ENCODE measurements around the gene TRDN.
"Not testable (repeated sequence)": the region's sequence is repeated elsewhere in the genome, so short reads cannot be mapped to it uniquely, and the experiment has no call there.

Gene TRDN

GRCh38 chr6:123635144-123635543 is 1.6 kb downstream of the TRDN start:
- no peak for DNase-seq (ENCODE audit: low read depth in 3 of 3)

DNA sequence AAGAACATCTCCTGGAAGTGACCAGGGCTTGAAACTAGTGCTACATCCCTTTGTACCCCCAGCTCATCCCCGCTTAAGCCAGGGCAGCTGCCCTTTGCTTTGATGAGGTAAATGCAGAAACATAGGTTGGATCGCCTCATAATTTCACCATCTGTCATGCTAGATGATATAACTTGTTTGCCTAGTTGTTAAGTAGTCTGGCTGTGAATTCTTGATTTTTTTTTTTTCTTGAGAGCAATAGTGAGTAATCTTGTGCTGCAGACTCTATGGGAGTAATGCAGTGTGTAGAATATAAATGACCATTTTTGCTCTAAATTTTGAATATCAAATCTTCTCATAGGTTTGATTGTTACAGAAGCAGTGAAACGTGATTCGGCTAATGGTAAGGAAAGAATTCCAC is 4.1 kb downstream of the TRDN start:
- DNase-seq (ENCODE audit: low read depth in 3 of 3) = no peak

DNA sequence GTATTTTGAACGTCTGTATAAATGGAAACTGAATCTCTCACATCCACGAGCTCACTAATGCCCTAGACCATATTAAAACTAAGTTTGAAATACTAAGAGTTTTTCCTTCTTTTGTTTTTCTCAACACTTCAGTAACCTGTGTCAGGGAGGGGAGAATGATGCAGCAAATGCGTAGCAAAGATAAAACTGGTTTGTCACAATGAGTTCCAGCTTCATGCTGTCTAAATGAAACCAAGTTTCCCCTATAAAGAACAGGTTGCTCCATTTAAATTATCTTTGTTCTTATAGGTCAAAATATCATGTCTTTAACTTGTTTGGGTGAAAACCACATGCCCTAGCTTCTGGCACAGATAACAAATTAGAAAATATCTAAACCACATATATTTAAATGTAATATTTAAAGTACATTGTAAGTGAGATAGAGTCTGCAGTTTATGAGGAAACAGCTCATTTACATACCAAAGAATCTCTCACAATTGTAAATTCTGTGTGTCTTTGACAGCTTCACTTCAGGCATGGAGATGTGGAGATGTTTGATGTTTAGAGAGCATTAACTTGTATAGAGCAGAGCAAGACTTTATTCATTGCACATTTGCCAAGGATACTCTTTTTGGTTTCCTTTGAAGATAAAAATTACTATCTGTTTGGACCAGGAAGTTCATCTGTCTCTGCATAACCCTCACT is 7.3 kb downstream of the TRDN start:
- no peak for DNase-seq (ENCODE audit: low read depth in 3 of 3)

- DNase-seq (ENCODE audit: low read depth in 3 of 3) = no peak
Measured at GRCh38 chr6:123625696-123626095, 11.1 kb downstream of the TRDN start.

GRCh38 chr6:123622780-123623179 is 14.0 kb downstream of the TRDN start:
- no peak for DNase-seq (ENCODE audit: low read depth in 3 of 3)

- no peak for DNase-seq (ENCODE audit: low read depth in 3 of 3)
Measured at GRCh38 chr6:123619156-123619555, 17.6 kb downstream of the TRDN start.

GRCh38 chr6:123616942-123617341 is 19.8 kb downstream of the TRDN start:
- no peak for DNase-seq (ENCODE audit: low read depth in 3 of 3)

DNA sequence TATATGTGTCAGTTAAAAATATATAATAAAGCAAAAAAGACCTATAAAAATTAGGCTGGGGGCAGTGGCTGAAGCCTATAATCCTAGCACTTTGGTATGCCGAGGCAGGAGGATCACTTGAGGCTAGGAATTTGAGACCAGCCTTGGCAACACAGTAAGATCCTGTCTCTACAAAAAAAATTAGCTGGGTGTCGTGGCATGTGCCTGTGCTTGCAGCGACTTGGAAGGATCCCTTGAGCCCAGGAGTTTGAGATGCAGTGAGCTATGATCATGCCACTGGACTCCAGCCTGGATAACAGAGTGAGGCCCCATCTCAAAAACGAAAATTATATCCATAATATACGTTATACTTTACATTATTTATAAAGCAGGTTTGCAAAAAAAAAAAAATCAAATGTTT is 20.7 kb downstream of the TRDN start:
- no peak for DNase-seq (ENCODE audit: low read depth in 3 of 3)

- DNase-seq (ENCODE audit: low read depth in 3 of 3) = no peak
Measured at GRCh38 chr6:123610779-123611178, 26.0 kb downstream of the TRDN start.

DNA sequence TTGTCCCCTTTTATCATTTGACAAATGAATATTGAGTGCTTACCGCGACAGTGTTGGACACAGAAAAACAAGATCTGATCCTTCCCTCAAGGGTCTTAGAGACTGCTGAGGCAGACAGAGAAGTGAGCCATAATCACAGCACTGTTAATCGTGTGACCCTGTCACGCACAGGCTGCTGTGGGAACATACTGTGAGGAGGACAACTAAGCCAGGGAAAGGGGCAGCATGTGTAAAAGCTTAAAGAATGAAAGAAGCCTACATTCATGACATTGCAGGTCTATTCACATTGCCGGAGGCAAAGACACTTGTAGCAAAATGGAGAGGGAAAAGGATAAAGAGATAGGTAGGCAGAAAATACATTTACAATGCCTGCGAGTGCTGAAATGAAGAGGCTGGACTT is 32.7 kb downstream of the TRDN start:
- no peak for DNase-seq (ENCODE audit: low read depth in 3 of 3)

- DNase-seq (ENCODE audit: low read depth in 3 of 3) = no peak
Measured at GRCh38 chr6:123598011-123598410, 38.7 kb downstream of the TRDN start.

DNA sequence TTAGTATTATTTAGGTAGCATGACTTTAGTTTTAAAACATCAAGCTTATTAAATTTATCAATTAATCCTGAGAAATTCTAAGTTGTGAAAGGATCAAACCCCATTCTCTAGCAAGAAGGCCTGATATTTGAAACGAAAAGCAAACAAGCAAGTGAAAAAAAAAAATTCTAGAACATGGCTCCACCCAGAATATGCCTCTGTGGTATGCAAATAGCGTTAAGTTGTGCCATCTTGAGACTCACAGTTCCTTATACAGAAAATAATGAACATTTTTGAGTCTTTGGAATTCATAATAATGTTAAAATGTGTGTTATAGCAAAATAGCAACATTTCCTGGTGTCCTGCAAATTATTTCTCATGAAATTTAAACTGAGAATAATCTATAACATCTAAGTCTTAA is 42.0 kb downstream of the TRDN start:
- no peak for DNase-seq (ENCODE audit: low read depth in 3 of 3)

GRCh38 chr6:123592426-123592825 is 44.3 kb downstream of the TRDN start:
- DNase-seq (ENCODE audit: low read depth in 3 of 3) = no peak

DNA sequence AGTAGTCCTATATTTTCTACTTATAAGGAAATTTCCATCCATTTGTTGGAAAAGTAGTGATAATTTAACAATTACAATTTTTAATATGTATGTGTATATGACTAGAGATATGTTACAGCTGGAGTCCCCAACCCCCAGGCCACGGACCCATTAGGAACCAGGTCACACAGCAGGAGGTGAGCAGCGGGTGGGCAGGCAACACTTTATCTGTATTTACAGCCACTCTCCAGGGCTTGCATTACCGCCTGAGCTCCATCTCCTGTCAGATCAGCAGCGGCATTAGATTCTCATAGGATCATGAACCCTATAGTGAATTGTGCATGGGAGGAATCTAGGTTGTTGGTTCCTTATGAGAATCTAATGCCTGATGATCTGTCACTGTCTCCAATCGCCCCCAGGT is 46.8 kb downstream of the TRDN start:
- no peak for DNase-seq (ENCODE audit: low read depth in 3 of 3)

- DNase-seq (ENCODE audit: low read depth in 3 of 3) = no peak
Measured at GRCh38 chr6:123589317-123589716, 47.4 kb downstream of the TRDN start.

DNA sequence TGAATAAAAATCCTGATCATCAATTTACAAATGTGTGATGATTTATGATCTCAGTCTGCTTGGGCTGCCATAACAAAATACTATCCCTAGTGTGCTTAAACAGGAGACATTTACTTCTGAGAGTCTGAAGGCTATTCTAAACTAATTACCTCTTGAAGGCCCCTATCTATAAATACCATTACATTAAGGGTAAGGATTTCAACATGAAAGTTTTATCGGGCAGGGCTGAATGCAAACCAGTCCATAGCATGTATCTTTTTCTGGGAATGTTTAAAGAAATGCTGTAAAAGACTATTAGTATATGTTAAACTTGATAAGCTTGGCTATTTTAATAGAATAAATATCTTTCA is 48.2 kb downstream of the TRDN start:
- no peak for DNase-seq (ENCODE audit: low read depth in 3 of 3)

GRCh38 chr6:123587838-123588545 is 48.8 kb downstream of the TRDN start:
- no peak for DNase-seq (ENCODE audit: low read depth in 3 of 3)

DNA sequence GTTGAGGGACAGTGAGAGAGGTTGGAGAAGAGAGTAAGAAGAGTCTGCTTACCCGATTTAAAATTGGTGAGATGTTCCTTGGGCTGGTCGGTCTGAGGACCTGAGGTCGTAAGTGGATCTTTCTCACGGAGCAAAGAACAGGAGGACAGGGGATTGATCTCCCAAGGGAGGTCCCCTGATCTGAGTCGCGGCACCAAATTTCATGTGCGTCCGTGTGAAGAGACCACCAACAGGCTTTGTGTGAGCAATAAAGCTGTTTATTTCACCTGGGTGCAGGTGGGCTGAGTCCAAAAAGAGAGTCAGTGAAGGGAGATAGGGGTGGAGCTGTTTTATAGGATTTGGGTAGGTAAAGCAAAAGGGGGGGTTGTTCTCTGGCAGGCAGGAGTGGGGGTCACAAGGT is 49.3 kb downstream of the TRDN start:
- DNase-seq (ENCODE audit: low read depth in 3 of 3) = not testable (repeated sequence)

- no peak for DNase-seq (ENCODE audit: low read depth in 3 of 3)
Measured at GRCh38 chr6:123580331-123580730, 56.4 kb downstream of the TRDN start.

GRCh38 chr6:123575188-123575587 is 61.6 kb downstream of the TRDN start:
- DNase-seq (ENCODE audit: low read depth in 3 of 3) = no peak

DNA sequence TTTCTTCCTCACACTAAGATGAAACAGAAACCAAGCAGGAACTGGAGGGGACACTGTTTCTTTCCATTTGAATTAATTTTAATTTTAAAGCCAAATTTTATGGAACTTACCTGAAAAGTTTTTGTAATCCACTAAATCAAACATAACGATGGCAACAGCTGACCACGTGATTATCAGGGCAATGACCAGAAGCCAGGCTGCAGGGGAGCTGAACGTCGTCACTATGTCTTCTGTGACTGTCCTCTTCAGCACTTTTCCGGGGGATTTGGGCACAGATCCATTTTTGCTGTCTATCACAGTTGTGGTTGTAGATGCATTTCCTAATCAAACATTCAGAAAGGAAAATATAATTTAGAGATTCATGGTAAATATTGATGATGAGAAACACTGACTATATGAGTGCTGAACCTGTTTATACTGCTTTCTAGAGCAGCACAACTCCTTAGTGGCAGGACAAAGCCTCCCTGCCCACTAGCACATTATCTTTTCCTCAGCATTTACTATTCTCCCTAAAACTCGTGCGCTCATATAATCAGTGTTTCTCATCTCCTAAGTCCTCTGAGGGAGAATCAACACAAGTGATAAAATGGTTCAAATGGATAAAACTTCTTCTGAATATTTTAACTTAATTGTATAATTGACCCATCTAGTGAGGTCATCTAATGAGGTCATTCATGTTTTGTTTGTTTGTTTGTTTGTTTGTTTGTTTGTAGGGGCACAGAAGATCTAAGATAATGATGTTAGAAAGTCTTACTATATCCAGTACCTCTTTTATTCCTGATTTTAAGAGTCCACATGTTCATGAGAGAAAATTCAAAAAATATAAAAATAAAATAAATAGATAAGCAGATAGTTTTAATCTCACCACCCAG is 65.7 kb downstream of the TRDN start:
- DNase-seq (ENCODE audit: low read depth in 3 of 3) = no peak

DNA sequence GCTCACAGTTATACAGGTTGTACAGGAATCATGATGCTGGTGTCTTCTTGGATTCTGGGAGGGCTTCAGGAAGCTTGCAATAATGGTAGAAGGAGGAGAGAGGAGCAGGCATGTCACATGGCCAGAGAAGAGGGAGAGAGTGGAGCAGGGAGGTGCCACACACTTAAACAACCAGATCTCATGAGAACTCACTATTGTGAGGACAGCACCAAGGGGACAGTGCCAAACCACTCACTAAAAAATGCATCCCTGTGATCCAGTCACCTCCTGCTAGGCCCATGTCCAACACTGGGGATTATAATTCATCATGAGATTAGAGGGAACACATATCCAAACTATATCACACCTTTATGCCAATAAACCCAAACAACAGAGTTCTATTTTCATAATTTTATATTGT is 67.2 kb downstream of the TRDN start:
- no peak for DNase-seq (ENCODE audit: low read depth in 3 of 3)

DNA sequence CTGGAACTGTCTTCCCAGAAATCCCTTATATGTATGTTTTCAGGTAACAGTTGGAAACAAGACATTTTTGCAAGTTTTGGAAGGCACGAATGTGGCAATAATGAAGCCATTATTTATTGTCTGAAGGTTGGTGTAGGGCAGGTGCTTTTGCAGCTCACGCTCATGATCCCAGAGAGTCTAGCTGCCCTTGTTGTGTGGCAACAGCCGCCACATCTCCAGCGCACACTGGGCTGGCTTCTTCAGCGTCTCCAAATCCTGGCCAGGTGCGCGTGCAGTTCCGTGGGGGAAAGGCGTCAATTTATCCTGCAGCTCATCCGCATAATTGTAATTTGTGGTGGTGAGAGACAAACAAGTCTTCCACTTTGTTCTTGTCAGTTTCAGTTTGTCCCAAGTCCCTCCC is 71.2 kb downstream of the TRDN start:
- no peak for DNase-seq (ENCODE audit: low read depth in 3 of 3)
